K562 (cell line): ENCODE data around the gene CYP4B1. TPM values are rescaled to one million over a fixed set of nuclear protein-coding genes. Genes with fewer than 3 reads are reported as not detected.

Experiments used
- ATAC-seq: fragments of 200-7000 bp; cut with Tn5 transposase; 3 replicates; pipeline ENCODE4 v1.9.1; 2020; ENCODE audit warnings: moderate library complexity
- BruUV-seq: library from RNA; stranded (reverse); fragments of 400-500 nt; replicated peaks from 2 replicates; lab custom pipeline; 2021; lab: Mats Ljungman, UMichigan
- CTCF ChIA-PET: fragments of 300-600 bp; formaldehyde crosslinking; extraction: SDS; loops from one replicate; lab custom pipeline; 2021; ENCODE audit warnings: low intra/inter-chr PET ratio; lab: Yijun Ruan, JAX
- POLR2A ChIA-PET: fragments of 300-600, 350-650 bp; sonication (Branson Sonifier 250); formaldehyde crosslinking; extraction: SDS; loops from one replicate; lab custom pipeline; 2021; ENCODE audit warnings: antibody characterized with exemption, inconsistent platforms; lab: Yijun Ruan, JAX
- DNase-seq, 4 experiments: peaks; one replicate each; pipeline versions ENCODE4 v3.0.0 to v3.0.0-alpha.2; 2011 to 2018; ENCODE audit warnings: low spot score in 3 of 4, mixed read lengths in 3 of 4; ENCODE audit errors: extremely low read depth in 1 of 4
- FAIRE-seq: peaks from 2 replicates; lab custom pipeline; 2011; peaks lifted over from hg19 to GRCh38; lab: Jason Lieb, UNC
- H2AFZ ChIP-seq: 2 replicates; pipeline ENCODE4 v1.6.0; 2011; ENCODE audit warnings: low read depth, low read length, control low read depth, inconsistent platforms
- H3K27ac ChIP-seq: fragments of 200-600 bp; 3 replicates; pipeline ENCODE4 v1.8.0; 2011; ENCODE audit warnings: low read depth, mild to moderate bottlenecking, control low read depth, inconsistent platforms, low read length, moderate library complexity, mixed read lengths; ENCODE audit errors: extremely low read depth
- H3K27me3 ChIP-seq, 2 experiments: fragments of 300-600 bp in 1 of 2; 2 replicates in 1 of 2; 3 replicates in 1 of 2; pipeline versions ENCODE4 v1.6.0 to v1.8.0; 2011; ENCODE audit warnings: inconsistent platforms in 2 of 2, low read length in 2 of 2, mild to moderate bottlenecking in 1 of 2, mixed read lengths in 1 of 2, moderate library complexity in 1 of 2; ENCODE audit not compliant: control insufficient read depth in 2 of 2, insufficient read depth in 2 of 2
- H3K36me3 ChIP-seq: fragments of 300-600 bp; 3 replicates; pipeline ENCODE4 v1.8.0; 2011; ENCODE audit warnings: mild to moderate bottlenecking, low read length, inconsistent platforms; ENCODE audit not compliant: control insufficient read depth, insufficient read depth
- H3K4me1 ChIP-seq, 2 experiments: fragments of 200-600 bp in 1 of 2; replicated peaks in 1 of 2; 2 replicates in 1 of 2; 3 replicates in 1 of 2; pipeline versions ENCODE4 v1.5.1 to v1.8.0; 2011; ENCODE audit warnings: inconsistent platforms in 2 of 2, low read length in 2 of 2, mild to moderate bottlenecking in 1 of 2, mixed read lengths in 1 of 2, moderate library complexity in 1 of 2; ENCODE audit not compliant: control insufficient read depth in 2 of 2, insufficient read depth in 2 of 2
- H3K4me2 ChIP-seq: 2 replicates; pipeline ENCODE4 v1.6.1; 2011; ENCODE audit warnings: low read length, control low read depth, inconsistent platforms, mixed read lengths; ENCODE audit not compliant: insufficient read depth
- H3K4me3 ChIP-seq: fragments of 200-600 bp; sonication (generic), shearing (Covaris generic); 2 replicates; pipeline ENCODE4 v1.5.1; 2016; ENCODE audit warnings: control low read depth, inconsistent platforms
- H3K79me2 ChIP-seq: fragments of 200-600 bp; 3 replicates; pipeline ENCODE4 v1.8.0; 2011; ENCODE audit warnings: low read length, inconsistent platforms; ENCODE audit not compliant: control insufficient read depth, insufficient read depth
- H3K9ac ChIP-seq, 2 experiments: 2 replicates each; pipeline versions ENCODE4 v1.6.0 to v1.6.1; 2011; ENCODE audit warnings: low read depth in 2 of 2, low read length in 2 of 2, control low read depth in 1 of 2, inconsistent platforms in 1 of 2, mild to moderate bottlenecking in 1 of 2, mixed read lengths in 1 of 2; ENCODE audit not compliant: insufficient read depth in 1 of 2
- H3K9me1 ChIP-seq: one replicate; pipeline ENCODE4 v1.6.0; 2011; ENCODE audit warnings: inconsistent platforms, mild to moderate bottlenecking, low read length, moderate library complexity; ENCODE audit not compliant: control insufficient read depth, insufficient read depth
- H3K9me3 ChIP-seq: replicated peaks from 2 replicates; pipeline ENCODE4 v1.5.1; 2011; ENCODE audit warnings: low read depth, low read length, inconsistent platforms; ENCODE audit not compliant: control insufficient read depth, insufficient read depth
- H4K20me1 ChIP-seq: replicated peaks from 2 replicates; pipeline ENCODE4 v1.6.1; 2011; ENCODE audit warnings: low read length, inconsistent platforms, mixed read lengths; ENCODE audit not compliant: control insufficient read depth, insufficient read depth
- CREB3 ChIP-seq: fragments of 450-650 bp; conservative IDR thresholded peaks from 2 replicates; pipeline ENCODE4 v1.6.1; 2016; ENCODE audit warnings: missing genetic modification characterization, low read depth, mild to moderate bottlenecking, missing compliant biosample characterization, moderate library complexity
- FOXA3 ChIP-seq, 2 experiments: fragments of 450-650 bp in 1 of 2; sonication (generic) in 1 of 2; formaldehyde crosslinking; IDR thresholded peaks in 1 of 2; conservative IDR thresholded peaks in 1 of 2; 2 replicates each; pipeline versions ENCODE4 v1.4.0 to v1.8.0; 2020 to 2022; ENCODE audit warnings: mild to moderate bottlenecking in 2 of 2, missing genetic modification reagents in 1 of 2
- FOXK1 ChIP-seq: sonication (generic); formaldehyde crosslinking; IDR thresholded peaks from 2 replicates; pipeline ENCODE4 v1.8.0; 2022; ENCODE audit warnings: missing genetic modification reagents, mild to moderate bottlenecking, borderline replicate concordance
- POLR2B ChIP-seq: fragments of 450-650 bp; IDR thresholded peaks from 2 replicates; pipeline ENCODE4 v1.6.1; 2018; ENCODE audit warnings: low read depth; ENCODE audit not compliant: partially characterized antibody
- RFX7 ChIP-seq: fragments of 250-450 bp; sonication (Bioruptor Pico); IDR thresholded peaks from 2 replicates; pipeline ENCODE4 v1.5.1; 2021; ENCODE audit warnings: mild to moderate bottlenecking
- TCFL5 ChIP-seq: fragments of 250-450 bp; sonication (Bioruptor Pico); conservative IDR thresholded peaks from 2 replicates; pipeline ENCODE4 v1.6.1; 2021; ENCODE audit warnings: mild to moderate bottlenecking, moderate library complexity, matching md5 sums
- ZC3H8 ChIP-seq: fragments of 450-650 bp; IDR thresholded peaks from 2 replicates; pipeline ENCODE4 v1.6.1; 2017
- ZNF184 ChIP-seq: sonication (generic); formaldehyde crosslinking; IDR thresholded peaks from 2 replicates; pipeline ENCODE4 v1.5.0; 2020; ENCODE audit warnings: missing genetic modification reagents
- WGBS: fragments of 100-300 bp; shearing (Covaris generic); methylation state at CpG from one replicate; pipeline ENCODE4 v1.1.6; 2016; ENCODE audit warnings: low coverage, mixed read lengths; ENCODE audit not compliant: insufficient coverage; ENCODE audit errors: missing lambda C conversion rate; 5-methylcytosine and 5-hydroxymethylcytosine counted together
- in situ Hi-C: fragments of 300-500 bp; cut with MboI; formaldehyde crosslinking; loops from 4 replicates; pipeline ENCODE4 v1.15.0; 2018; ENCODE audit warnings: inconsistent platforms, mixed read lengths
- intact Hi-C: fragments of 100-400 bp; cut with micrococcal nuclease; formaldehyde crosslinking; loops from 2 replicates; pipeline ENCODE4 v1.14.2; 2022
- polyA plus RNA-seq, 8 experiments: library from polyadenylated mRNA; depleted of rRNA in 4 of 8; stranded (reverse) in 5 of 8; unstranded in 3 of 8; fragments of >200 nt; fragmentation: Nextera tagmentation in 2 of 8; fragmentation: Illumina TruSeq in 1 of 8; extraction: Ambion mirVana in 2 of 8; extraction: Trizol in 1 of 8; gene quantifications; 2 replicates each; pipeline versions ENCODE4 v1.2.1 to v1.2.3, GENCODE V29; 2011 to 2014; ENCODE audit warnings: inconsistent platforms in 1 of 8, missing spikeins in 1 of 8
- total RNA-seq, 7 experiments: library from RNA; depleted of rRNA in 6 of 7; stranded (reverse); fragments of >200 nt in 6 of 7; fragmentation: Illumina TruSeq in 2 of 7; extraction: Trizol in 2 of 7; gene quantifications; 2 replicates each; pipeline versions ENCODE4 v1.2.1 to v1.2.3, GENCODE V29; 2011 to 2021; ENCODE audit warnings: low replicate concordance in 1 of 7

The CYP4B1 gene
- total and polyA plus RNA-seq, 9 of the 15 experiments (the other 6 are each of a cell fraction or from before 2014, with no cell fraction given) = 0.69 TPM; not detected in 8

GRCh38 chr1:46800742-46801141, 1.9 kb downstream of the CYP4B1 start:
- Histone ChIP-seq H3K27ac (no peak overlapping the region), H3K4me2 (no peak overlapping the region), H3K9me3 (no peaks in the 10 kb centered on the region), H3K9me1 (no peaks in the 10 kb centered on the region), H3K9ac (no peak overlapping the region), H3K4me1 (no peaks in the 10 kb centered on the region), H3K4me3 (no peak overlapping the region), H4K20me1 (no peaks in the 10 kb centered on the region), H2AFZ (no peak overlapping the region), H3K36me3 (no peaks in the 10 kb centered on the region), H3K27me3 (peaks cover 2 to 11% of the 10 kb centered on the region in 2 experiments; a peak in 2 of 5 replicates), H3K79me2 (no peaks in the 10 kb centered on the region)
- in situ Hi-C loops = no loop called here
- ChIA-PET CTCF (no interaction called here), POLR2A (no interaction called here)
- DNase-seq (no peak), FAIRE-seq (no peak), ATAC-seq (no peak)
- no TSS peak for BruUV-seq
- WGBS = 0% methylated on average over 4 of the region's 4 CpGs
- intact Hi-C loops = no loop called here
- TF ChIP-seq FOXA3 (CRISPR knock-in tag; conservative IDR thresholded peaks at IDR 0.05 in 1 of 2, IDR thresholded peaks at IDR 0.05 in 1 of 2) (no peak), ZNF184 (CRISPR knock-in tag) (no peak), FOXK1 (CRISPR knock-in tag) (no peak), ZC3H8 (no peak), TCFL5 (CRISPR knock-in tag) (no peak), RFX7 (CRISPR knock-in tag) (no peak), POLR2B (no peak), CREB3 (tag) (no peak)
